Measurements from ENCODE around the gene SNURF.
"Not testable (repeated sequence)": the region's sequence is repeated elsewhere in the genome, so short reads cannot be mapped to it uniquely, and the experiment has no call there.

Gene SNURF

DNA sequence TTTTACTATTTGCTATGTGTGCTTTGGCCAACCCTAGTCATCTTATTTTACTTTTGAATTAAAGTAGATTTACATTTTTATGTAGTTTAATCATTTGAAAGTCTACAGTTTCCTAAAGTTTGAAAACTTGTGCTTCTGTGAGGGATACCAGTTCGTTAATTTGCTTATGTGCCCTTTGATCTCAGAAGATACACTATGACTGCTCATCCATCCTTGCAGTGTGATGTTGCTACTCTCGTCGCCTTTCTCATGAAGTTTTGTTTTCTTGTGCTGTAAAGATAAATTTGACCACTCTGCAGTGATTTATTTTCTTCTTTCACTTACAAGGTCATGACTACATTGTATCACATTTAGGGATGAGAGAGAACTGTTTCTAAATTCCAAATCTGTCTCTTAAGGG, 16.3 kb downstream of the SNURF start:
- TF ChIP-seq ZFP3 (CRISPR knock-in tag; IDR thresholded peaks at IDR 0.05) (no peak), ZFP30 (CRISPR knock-in tag; IDR thresholded peaks at IDR 0.05) (no peak), BACH2 (CRISPR knock-in tag; IDR thresholded peaks at IDR 0.05; ENCODE audit: borderline replicate concordance) (no peak), OSR1 (CRISPR knock-in tag; IDR thresholded peaks at IDR 0.05) (no peak), ZC3H10 (CRISPR knock-in tag; IDR thresholded peaks at IDR 0.05) (no peak), ZNF8 (CRISPR knock-in tag; IDR thresholded peaks at IDR 0.05) (no peak)
- TF ChIP-seq, protein P1, sequence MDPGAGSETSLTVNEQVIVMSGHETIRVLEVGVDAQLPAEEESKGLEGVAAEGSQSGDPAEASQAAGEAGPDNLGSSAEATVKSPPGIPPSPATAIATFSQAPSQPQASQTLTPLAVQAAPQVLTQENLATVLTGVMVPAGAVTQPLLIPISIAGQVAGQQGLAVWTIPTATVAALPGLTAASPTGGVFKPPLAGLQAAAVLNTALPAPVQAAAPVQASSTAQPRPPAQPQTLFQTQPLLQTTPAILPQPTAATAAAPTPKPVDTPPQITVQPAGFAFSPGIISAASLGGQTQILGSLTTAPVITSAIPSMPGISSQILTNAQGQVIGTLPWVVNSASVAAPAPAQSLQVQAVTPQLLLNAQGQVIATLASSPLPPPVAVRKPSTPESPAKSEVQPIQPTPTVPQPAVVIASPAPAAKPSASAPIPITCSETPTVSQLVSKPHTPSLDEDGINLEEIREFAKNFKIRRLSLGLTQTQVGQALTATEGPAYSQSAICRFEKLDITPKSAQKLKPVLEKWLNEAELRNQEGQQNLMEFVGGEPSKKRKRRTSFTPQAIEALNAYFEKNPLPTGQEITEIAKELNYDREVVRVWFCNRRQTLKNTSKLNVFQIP (CRISPR knock-in tag; IDR thresholded peaks at IDR 0.05; ENCODE audit: borderline replicate concordance, low read depth) = no peak
- ATAC-seq = no peak

DNA sequence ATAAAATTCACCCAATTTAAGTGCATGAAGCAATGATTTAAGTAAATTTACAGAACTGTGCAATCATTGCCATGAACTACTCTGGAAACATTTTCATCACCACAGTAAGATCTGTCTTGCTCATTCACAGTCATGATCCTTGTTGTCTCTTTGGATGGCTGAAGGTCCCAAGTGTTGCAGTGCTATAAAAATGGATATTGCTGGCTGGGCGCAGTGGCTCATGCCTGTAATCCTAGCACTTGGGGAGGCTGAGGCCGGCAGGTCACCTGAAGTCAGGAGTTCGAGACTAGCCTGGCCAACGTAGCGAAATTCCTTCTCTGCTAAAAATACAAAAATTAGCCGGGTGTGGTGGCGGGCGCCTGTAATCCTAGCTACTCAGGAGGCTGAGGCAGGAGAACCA, 17.0 kb downstream of the SNURF start:
- TF ChIP-seq ZNF70 (CRISPR knock-in tag; IDR thresholded peaks at IDR 0.05) (no peak), ZC3H10 (CRISPR knock-in tag; IDR thresholded peaks at IDR 0.05) (no peak), PPARA (CRISPR knock-in tag; IDR thresholded peaks at IDR 0.05; ENCODE audit: borderline replicate concordance) (no peak), OSR1 (CRISPR knock-in tag; IDR thresholded peaks at IDR 0.05) (no peak), ARNTL (CRISPR knock-in tag; IDR thresholded peaks at IDR 0.05; ENCODE audit: borderline replicate concordance, low read depth) (no peak), SNAI2 (CRISPR knock-in tag; IDR thresholded peaks at IDR 0.05) (no peak), ISL1 (CRISPR knock-in tag; IDR thresholded peaks at IDR 0.05) (no peak), GLIS3 (CRISPR knock-in tag; IDR thresholded peaks at IDR 0.05) (no peak), ZNF8 (CRISPR knock-in tag; IDR thresholded peaks at IDR 0.05) (no peak), CSDC2 (CRISPR knock-in tag; IDR thresholded peaks at IDR 0.05) (no peak), ZFP3 (CRISPR knock-in tag; IDR thresholded peaks at IDR 0.05) (no peak), TCF4 (CRISPR knock-in tag; IDR thresholded peaks at IDR 0.05; ENCODE audit: borderline replicate concordance) (no peak), ZNF565 (CRISPR knock-in tag; conservative IDR thresholded peaks at IDR 0.05; ENCODE audit: low read depth) (no peak), BACH2 (CRISPR knock-in tag; IDR thresholded peaks at IDR 0.05; ENCODE audit: borderline replicate concordance) (no peak), RARB (CRISPR knock-in tag; IDR thresholded peaks at IDR 0.05) (no peak), TOX (CRISPR knock-in tag; IDR thresholded peaks at IDR 0.05; ENCODE audit: borderline replicate concordance) (no peak), ESRRG (CRISPR knock-in tag; IDR thresholded peaks at IDR 0.05) (no peak)
- TF ChIP-seq, protein P2, sequence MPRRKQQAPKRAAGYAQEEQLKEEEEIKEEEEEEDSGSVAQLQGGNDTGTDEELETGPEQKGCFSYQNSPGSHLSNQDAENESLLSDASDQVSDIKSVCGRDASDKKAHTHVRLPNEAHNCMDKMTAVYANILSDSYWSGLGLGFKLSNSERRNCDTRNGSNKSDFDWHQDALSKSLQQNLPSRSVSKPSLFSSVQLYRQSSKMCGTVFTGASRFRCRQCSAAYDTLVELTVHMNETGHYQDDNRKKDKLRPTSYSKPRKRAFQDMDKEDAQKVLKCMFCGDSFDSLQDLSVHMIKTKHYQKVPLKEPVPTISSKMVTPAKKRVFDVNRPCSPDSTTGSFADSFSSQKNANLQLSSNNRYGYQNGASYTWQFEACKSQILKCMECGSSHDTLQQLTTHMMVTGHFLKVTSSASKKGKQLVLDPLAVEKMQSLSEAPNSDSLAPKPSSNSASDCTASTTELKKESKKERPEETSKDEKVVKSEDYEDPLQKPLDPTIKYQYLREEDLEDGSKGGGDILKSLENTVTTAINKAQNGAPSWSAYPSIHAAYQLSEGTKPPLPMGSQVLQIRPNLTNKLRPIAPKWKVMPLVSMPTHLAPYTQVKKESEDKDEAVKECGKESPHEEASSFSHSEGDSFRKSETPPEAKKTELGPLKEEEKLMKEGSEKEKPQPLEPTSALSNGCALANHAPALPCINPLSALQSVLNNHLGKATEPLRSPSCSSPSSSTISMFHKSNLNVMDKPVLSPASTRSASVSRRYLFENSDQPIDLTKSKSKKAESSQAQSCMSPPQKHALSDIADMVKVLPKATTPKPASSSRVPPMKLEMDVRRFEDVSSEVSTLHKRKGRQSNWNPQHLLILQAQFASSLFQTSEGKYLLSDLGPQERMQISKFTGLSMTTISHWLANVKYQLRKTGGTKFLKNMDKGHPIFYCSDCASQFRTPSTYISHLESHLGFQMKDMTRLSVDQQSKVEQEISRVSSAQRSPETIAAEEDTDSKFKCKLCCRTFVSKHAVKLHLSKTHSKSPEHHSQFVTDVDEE (CRISPR knock-in tag; IDR thresholded peaks at IDR 0.05) = no peak
- TF ChIP-seq, protein P3, sequence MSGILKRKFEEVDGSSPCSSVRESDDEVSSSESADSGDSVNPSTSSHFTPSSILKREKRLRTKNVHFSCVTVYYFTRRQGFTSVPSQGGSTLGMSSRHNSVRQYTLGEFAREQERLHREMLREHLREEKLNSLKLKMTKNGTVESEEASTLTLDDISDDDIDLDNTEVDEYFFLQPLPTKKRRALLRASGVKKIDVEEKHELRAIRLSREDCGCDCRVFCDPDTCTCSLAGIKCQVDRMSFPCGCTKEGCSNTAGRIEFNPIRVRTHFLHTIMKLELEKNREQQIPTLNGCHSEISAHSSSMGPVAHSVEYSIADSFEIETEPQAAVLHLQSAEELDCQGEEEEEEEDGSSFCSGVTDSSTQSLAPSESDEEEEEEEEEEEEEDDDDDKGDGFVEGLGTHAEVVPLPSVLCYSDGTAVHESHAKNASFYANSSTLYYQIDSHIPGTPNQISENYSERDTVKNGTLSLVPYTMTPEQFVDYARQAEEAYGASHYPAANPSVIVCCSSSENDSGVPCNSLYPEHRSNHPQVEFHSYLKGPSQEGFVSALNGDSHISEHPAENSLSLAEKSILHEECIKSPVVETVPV (CRISPR knock-in tag; IDR thresholded peaks at IDR 0.05) = no peak
- TF ChIP-seq, protein P4, sequence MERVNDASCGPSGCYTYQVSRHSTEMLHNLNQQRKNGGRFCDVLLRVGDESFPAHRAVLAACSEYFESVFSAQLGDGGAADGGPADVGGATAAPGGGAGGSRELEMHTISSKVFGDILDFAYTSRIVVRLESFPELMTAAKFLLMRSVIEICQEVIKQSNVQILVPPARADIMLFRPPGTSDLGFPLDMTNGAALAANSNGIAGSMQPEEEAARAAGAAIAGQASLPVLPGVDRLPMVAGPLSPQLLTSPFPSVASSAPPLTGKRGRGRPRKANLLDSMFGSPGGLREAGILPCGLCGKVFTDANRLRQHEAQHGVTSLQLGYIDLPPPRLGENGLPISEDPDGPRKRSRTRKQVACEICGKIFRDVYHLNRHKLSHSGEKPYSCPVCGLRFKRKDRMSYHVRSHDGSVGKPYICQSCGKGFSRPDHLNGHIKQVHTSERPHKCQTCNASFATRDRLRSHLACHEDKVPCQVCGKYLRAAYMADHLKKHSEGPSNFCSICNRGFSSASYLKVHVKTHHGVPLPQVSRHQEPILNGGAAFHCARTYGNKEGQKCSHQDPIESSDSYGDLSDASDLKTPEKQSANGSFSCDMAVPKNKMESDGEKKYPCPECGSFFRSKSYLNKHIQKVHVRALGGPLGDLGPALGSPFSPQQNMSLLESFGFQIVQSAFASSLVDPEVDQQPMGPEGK (CRISPR knock-in tag; IDR thresholded peaks at IDR 0.05; ENCODE audit: borderline replicate concordance) = no peak
- no peak for ATAC-seq

DNA sequence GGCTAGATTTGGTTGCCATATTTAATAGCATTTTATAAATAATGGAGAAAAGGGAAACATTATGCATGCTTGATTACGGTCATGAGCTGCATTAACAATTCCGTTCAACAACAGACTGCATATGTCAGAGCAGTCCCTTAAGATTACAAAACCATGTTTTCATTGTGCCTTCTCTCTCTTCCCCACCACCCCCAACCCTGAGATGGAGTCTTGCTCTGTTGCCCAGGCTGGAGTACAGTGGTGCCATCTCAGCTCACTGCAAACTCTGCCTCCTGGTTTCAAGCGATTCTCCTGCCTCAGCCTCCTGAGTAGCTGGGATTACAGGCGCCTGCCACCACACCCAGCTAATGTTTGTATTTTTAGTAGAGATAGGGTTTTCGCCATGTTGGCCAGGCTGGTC, 17.9 kb downstream of the SNURF start:
- not testable (repeated sequence) for ATAC-seq

DNA sequence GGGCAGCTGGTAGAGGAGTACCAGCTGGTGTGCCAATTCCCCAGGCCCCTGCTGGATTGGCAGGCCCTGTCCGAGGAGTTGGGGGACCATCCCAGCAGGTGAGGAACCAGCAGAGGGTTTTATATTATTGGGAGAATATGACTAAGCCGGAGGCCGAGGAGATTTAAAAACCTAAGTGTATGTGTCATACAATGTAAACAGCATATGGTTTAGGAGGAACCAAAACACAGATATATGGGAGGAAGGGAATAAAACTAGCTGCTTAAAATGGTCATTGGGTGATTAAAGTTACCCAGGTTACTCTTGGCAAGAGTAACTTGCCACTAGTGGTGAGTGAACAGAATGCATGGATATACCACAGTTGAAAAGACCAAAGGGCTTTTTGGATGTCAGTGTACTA, 22.1 kb downstream of the SNURF start:
- ATAC-seq = no peak
- TF ChIP-seq RARB (CRISPR knock-in tag; IDR thresholded peaks at IDR 0.05) (no peak), CSDC2 (CRISPR knock-in tag; IDR thresholded peaks at IDR 0.05) (no peak), TOX (CRISPR knock-in tag; IDR thresholded peaks at IDR 0.05; ENCODE audit: borderline replicate concordance) (no peak), BACH2 (CRISPR knock-in tag; IDR thresholded peaks at IDR 0.05; ENCODE audit: borderline replicate concordance) (no peak), ZFP30 (CRISPR knock-in tag; IDR thresholded peaks at IDR 0.05) (no peak), ZNF8 (CRISPR knock-in tag; IDR thresholded peaks at IDR 0.05) (no peak), ZC3H10 (CRISPR knock-in tag; IDR thresholded peaks at IDR 0.05) (no peak), PPARA (CRISPR knock-in tag; IDR thresholded peaks at IDR 0.05; ENCODE audit: borderline replicate concordance) (no peak)
- TF ChIP-seq, protein P5, sequence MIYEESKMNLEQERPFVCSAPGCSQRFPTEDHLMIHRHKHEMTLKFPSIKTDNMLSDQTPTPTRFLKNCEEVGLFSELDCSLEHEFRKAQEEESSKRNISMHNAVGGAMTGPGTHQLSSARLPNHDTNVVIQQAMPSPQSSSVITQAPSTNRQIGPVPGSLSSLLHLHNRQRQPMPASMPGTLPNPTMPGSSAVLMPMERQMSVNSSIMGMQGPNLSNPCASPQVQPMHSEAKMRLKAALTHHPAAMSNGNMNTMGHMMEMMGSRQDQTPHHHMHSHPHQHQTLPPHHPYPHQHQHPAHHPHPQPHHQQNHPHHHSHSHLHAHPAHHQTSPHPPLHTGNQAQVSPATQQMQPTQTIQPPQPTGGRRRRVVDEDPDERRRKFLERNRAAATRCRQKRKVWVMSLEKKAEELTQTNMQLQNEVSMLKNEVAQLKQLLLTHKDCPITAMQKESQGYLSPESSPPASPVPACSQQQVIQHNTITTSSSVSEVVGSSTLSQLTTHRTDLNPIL (CRISPR knock-in tag; IDR thresholded peaks at IDR 0.05; ENCODE audit: low read depth) = no peak
